Osteoblast (primary cell): ENCODE data around the gene PPIL6. TPM values are rescaled to one million over a fixed set of nuclear protein-coding genes. Genes with fewer than 3 reads are reported as not detected.

ENCODE experiments used
- DNase-seq: peaks from one replicate; pipeline ENCODE4 v3.0.0; 2011; ENCODE audit warnings: low spot score, mixed read lengths; ENCODE audit not compliant: insufficient read length; ENCODE audit errors: missing footprints
- H2AFZ ChIP-seq: 2 replicates; pipeline ENCODE4 v1.6.0; 2011; ENCODE audit warnings: mild to moderate bottlenecking, low read length
- H3K27ac ChIP-seq: 2 replicates; pipeline ENCODE4 v1.5.1; 2011; ENCODE audit warnings: mild to moderate bottlenecking, low read depth, low read length, moderate library complexity
- H3K27me3 ChIP-seq: 2 replicates; pipeline ENCODE4 v1.6.0; 2012; ENCODE audit warnings: mild to moderate bottlenecking, control low read depth, inconsistent platforms, low read length, moderate library complexity; ENCODE audit not compliant: insufficient read depth
- H3K36me3 ChIP-seq: 2 replicates; pipeline ENCODE4 v1.5.1; 2011; ENCODE audit warnings: mild to moderate bottlenecking, low read length, control low read depth, moderate library complexity; ENCODE audit not compliant: insufficient read depth
- H3K4me1 ChIP-seq: 2 replicates; pipeline ENCODE4 v1.5.1; 2011; ENCODE audit warnings: mild to moderate bottlenecking, low read length, control low read depth, moderate library complexity; ENCODE audit not compliant: insufficient read depth
- H3K4me2 ChIP-seq: 2 replicates; pipeline ENCODE4 v1.6.0; 2011; ENCODE audit warnings: mild to moderate bottlenecking, low read length; ENCODE audit not compliant: insufficient read depth
- H3K4me3 ChIP-seq: fragments of 200-600 bp; sonication (generic); 3 replicates; pipeline ENCODE4 v1.5.1; 2012; ENCODE audit warnings: mild to moderate bottlenecking, low read length, inconsistent platforms; ENCODE audit not compliant: insufficient read depth
- H3K79me2 ChIP-seq: 2 replicates; pipeline ENCODE4 v1.6.0; 2012; ENCODE audit warnings: mild to moderate bottlenecking, low read length, control low read depth, inconsistent platforms; ENCODE audit not compliant: insufficient read depth
- H3K9me3 ChIP-seq: 2 replicates; pipeline ENCODE4 v1.5.1; 2011; ENCODE audit warnings: low read depth, low read length, control low read depth
- H4K20me1 ChIP-seq: 2 replicates; pipeline ENCODE4 v1.6.0; 2012; ENCODE audit warnings: mild to moderate bottlenecking, low read length, control low read depth; ENCODE audit not compliant: insufficient read depth
- total RNA-seq: library from RNA; depleted of rRNA; stranded (reverse); fragments of >200 nt; gene quantifications from 2 replicates; pipeline ENCODE4 v1.2.3, GENCODE V29; 2012
- TF ChIP-seq, protein P1 (sequence below): IDR thresholded peaks from 2 replicates; pipeline ENCODE4 v1.5.1; 2011; ENCODE audit warnings: mild to moderate bottlenecking, low read depth, low read length, moderate library complexity; ENCODE audit errors: extremely low read depth

PPIL6 gene
- total RNA-seq = 5.3 and 5.8 TPM in 2 replicates

GRCh38 chr6:109440331-109441068, at the start of gene PPIL6, which contains the start of gene SMPD2:
PPIL6 (minus strand) TSS chr6:109440628; CDS start chr6:109440590, 38 bp downstream.
SMPD2 (plus strand) TSS chr6:109440724; CDS start chr6:109441122, 398 bp downstream.
- H3K9me3 ChIP-seq = no peaks in the 10 kb centered on the region
- peak within 1 kb of the TSS; percentile 91 for H3K4me3 ChIP-seq
- peaks cover 9% of the 10 kb centered on the region for H3K36me3 ChIP-seq
- peaks cover 5% of the 10 kb centered on the region for H4K20me1 ChIP-seq
- TF ChIP-seq, protein P1, sequence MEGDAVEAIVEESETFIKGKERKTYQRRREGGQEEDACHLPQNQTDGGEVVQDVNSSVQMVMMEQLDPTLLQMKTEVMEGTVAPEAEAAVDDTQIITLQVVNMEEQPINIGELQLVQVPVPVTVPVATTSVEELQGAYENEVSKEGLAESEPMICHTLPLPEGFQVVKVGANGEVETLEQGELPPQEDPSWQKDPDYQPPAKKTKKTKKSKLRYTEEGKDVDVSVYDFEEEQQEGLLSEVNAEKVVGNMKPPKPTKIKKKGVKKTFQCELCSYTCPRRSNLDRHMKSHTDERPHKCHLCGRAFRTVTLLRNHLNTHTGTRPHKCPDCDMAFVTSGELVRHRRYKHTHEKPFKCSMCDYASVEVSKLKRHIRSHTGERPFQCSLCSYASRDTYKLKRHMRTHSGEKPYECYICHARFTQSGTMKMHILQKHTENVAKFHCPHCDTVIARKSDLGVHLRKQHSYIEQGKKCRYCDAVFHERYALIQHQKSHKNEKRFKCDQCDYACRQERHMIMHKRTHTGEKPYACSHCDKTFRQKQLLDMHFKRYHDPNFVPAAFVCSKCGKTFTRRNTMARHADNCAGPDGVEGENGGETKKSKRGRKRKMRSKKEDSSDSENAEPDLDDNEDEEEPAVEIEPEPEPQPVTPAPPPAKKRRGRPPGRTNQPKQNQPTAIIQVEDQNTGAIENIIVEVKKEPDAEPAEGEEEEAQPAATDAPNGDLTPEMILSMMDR = no peak
- peaks cover 8% of the 10 kb centered on the region for H3K4me1 ChIP-seq
- H3K27ac ChIP-seq = peak within 1 kb of the TSS; percentile 83
- no peaks in the 10 kb centered on the region for H3K79me2 ChIP-seq
- peak within 1 kb of the TSS; percentile 97 for H2AFZ ChIP-seq
- peak; percentile 98 for DNase-seq
- H3K4me2 ChIP-seq = peak within 1 kb of the TSS; percentile 97
- no peaks in the 10 kb centered on the region for H3K27me3 ChIP-seq

GRCh38 chr6:109488001-109488400, 47.6 kb upstream of the PPIL6 start:
- Histone ChIP-seq H3K36me3 (no peaks in the 10 kb centered on the region), H4K20me1 (no peaks in the 10 kb centered on the region), H3K79me2 (no peaks in the 10 kb centered on the region), H3K27me3 (no peaks in the 10 kb centered on the region), H3K4me3 (no peak overlapping the region), H3K4me2 (no peak overlapping the region), H2AFZ (no peak overlapping the region), H3K4me1 (peaks cover 4% of the 10 kb centered on the region), H3K9me3 (no peaks in the 10 kb centered on the region), H3K27ac (no peak overlapping the region)
- no peak for DNase-seq
- TF ChIP-seq, protein P1 = no peak

GRCh38 chr6:109486068-109486467, 45.6 kb upstream of the PPIL6 start:
- no peak overlapping the region for H2AFZ ChIP-seq
- peaks cover 7% of the 10 kb centered on the region for H3K4me1 ChIP-seq
- no peak overlapping the region for H3K27ac ChIP-seq
- TF ChIP-seq, protein P1 = no peak
- no peak overlapping the region for H3K4me2 ChIP-seq
- peaks cover 10% of the 10 kb centered on the region for H3K79me2 ChIP-seq
- H3K36me3 ChIP-seq = peaks cover 9% of the 10 kb centered on the region
- no peak for DNase-seq
- no peak overlapping the region for H3K4me3 ChIP-seq
- H3K27me3 ChIP-seq = no peaks in the 10 kb centered on the region
- H3K9me3 ChIP-seq = no peaks in the 10 kb centered on the region
- H4K20me1 ChIP-seq = no peaks in the 10 kb centered on the region

- Histone ChIP-seq H3K4me1 (peaks cover 7% of the 10 kb centered on the region), H3K79me2 (peaks cover 15% of the 10 kb centered on the region), H3K4me3 (no peak overlapping the region), H3K27ac (no peak overlapping the region), H3K4me2 (no peak overlapping the region), H3K9me3 (no peaks in the 10 kb centered on the region), H4K20me1 (no peaks in the 10 kb centered on the region), H3K36me3 (peaks cover 15% of the 10 kb centered on the region), H3K27me3 (no peaks in the 10 kb centered on the region), H2AFZ (no peak overlapping the region)
- no peak for DNase-seq
- TF ChIP-seq, protein P1 = no peak
Measured at GRCh38 chr6:109485266-109485935, 45.0 kb upstream of the PPIL6 start.
